GM12878 (cell line): ENCODE data around the gene CD300LG.
"Not testable (repeated sequence)": the region's sequence is repeated elsewhere in the genome, so short reads cannot be mapped to it uniquely, and the experiment has no call there.

Source experiments
- BHLHE40 ChIP-seq, 2 experiments: fragments of 450-650 bp in 1 of 2; IDR thresholded peaks; 2 replicates each; pipeline ENCODE4 v1.6.1; 2011 to 2017; ENCODE audit warnings: low read depth in 2 of 2, borderline replicate concordance in 1 of 2, improper control_type of control experiment in 1 of 2, low read length in 1 of 2, mild to moderate bottlenecking in 1 of 2
- HDAC6 ChIP-seq: fragments of 200-600 bp; sonication (generic); IDR thresholded peaks from one replicate; pipeline ENCODE4 v1.8.0; 2017; ENCODE audit warnings: antibody characterized with exemption; ENCODE audit not compliant: unreplicated experiment
- POLR2AphosphoS5 ChIP-seq: IDR thresholded peaks from 2 replicates; pipeline ENCODE4 v1.6.1; 2011; ENCODE audit warnings: mild to moderate bottlenecking, low read length, inconsistent platforms
- RAD21 ChIP-seq: IDR thresholded peaks from 2 replicates; pipeline ENCODE4 v1.6.1; 2011; ENCODE audit warnings: mild to moderate bottlenecking, low read depth, low read length, moderate library complexity; ENCODE audit not compliant: insufficient read depth
- RFX5 ChIP-seq: IDR thresholded peaks from 2 replicates; pipeline ENCODE4 v1.6.1; 2011; ENCODE audit warnings: low read depth, low read length, improper control_type of control experiment
- TCF3 ChIP-seq: IDR thresholded peaks from 2 replicates; pipeline ENCODE4 v1.6.1; 2012; ENCODE audit warnings: low read depth, mild to moderate bottlenecking, low read length, borderline replicate concordance; ENCODE audit not compliant: insufficient read depth
- ZBED1 ChIP-seq: IDR thresholded peaks from 2 replicates; pipeline ENCODE4 v1.6.1; 2016; ENCODE audit warnings: borderline replicate concordance

DNA sequence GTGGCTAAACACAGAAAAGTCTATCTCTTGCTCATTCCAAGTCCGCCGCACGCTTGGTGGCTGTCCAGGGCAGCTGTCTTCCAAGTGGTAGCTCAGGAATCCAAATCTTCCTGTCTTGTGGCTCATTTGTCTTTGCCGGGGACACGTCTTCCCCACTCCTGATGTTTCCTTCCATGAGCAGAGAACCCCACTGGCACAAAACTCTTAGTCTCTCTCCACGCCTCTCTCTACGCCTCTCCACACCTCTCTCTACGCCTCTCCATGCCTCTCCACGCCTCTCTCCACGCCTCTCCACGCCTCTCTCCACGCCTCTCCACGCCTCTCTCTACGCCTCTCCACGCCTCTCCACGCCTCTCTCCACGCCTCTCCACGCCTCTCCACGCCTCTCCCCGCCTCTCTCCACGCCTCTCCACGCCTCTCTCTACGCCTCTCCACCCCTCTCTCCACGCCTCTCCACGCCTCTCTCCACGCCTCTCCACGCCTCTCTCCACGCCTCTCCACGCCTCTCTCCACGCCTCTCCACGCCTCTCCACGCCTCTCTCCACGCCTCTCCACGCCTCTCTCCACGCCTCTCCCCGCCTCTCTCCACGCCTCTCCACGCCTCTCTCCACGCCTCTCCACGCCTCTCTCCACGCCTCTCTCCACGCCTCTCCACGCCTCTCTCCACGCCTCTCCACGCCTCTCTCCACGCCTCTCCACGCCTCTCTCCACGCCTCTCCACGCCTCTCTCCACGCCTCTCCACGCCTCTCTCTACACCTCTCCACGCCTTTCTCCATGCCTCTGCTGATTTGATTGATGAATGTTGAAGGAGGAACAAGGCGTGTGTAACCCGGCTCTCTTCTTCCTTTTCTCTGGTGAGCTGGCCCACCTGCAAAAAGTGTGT lies 4.6 kb upstream of the CD300LG start:
- TF ChIP-seq TCF3; ZBED1; POLR2AphosphoS5; RAD21; HDAC6; RFX5; BHLHE40 (IDR thresholded peaks at IDR 0.05; ENCODE audit: borderline replicate concordance in 1 of 2, low read depth in 2 of 2, low read length in 1 of 2): not testable (repeated sequence)
